Ovary (tissue), 9 donors: Measurements from ENCODE around the gene AIM2. TPM values are rescaled to one million over a fixed set of nuclear protein-coding genes. Genes with fewer than 3 reads are reported as not detected.
"Not testable (repeated sequence)": the region's sequence is repeated elsewhere in the genome, so short reads cannot be mapped to it uniquely, and the experiment has no call there.

ENCODE experiments used
- DNase-seq, 5 donors: peaks; one replicate each; pipeline ENCODE4 v3.0.0-alpha.2; 2019 to 2020
- H3K27ac ChIP-seq, 2 donors: fragments of 200-600 bp; one replicate each; pipeline versions ENCODE4 v1.5.1 to v1.8.0; 2019 to 2022
- H3K27me3 ChIP-seq: fragments of 200-600 bp; one replicate; pipeline ENCODE4 v1.8.0; 2022
- H3K36me3 ChIP-seq: fragments of 200-600 bp; sonication (generic); one replicate; pipeline ENCODE4 v1.5.1; 2019
- H3K4me1 ChIP-seq: one replicate; pipeline ENCODE4 v1.8.1; 2013; ENCODE audit warnings: mild to moderate bottlenecking, moderate library complexity; ENCODE audit not compliant: insufficient read depth
- H3K4me3 ChIP-seq: fragments of 200-600 bp; sonication (generic); one replicate; pipeline ENCODE4 v1.5.1; 2017
- H3K9me3 ChIP-seq, 2 donors: fragments of 200-600 bp in 1 of 2; sonication (generic) in 1 of 2; one replicate each; pipeline versions ENCODE4 v1.5.1 to v1.8.1; 2013 to 2019; ENCODE audit warnings: mild to moderate bottlenecking in 1 of 2, moderate library complexity in 1 of 2
- CTCF ChIP-seq, 3 donors: fragments of 450-650 bp in 2 of 3; fragments of 200-600 bp in 1 of 3; IDR thresholded peaks; one replicate each; pipeline versions ENCODE4 v1.5.1 to v1.8.0; 2016 to 2022; ENCODE audit warnings: antibody characterized with exemption in 3 of 3, mild to moderate bottlenecking in 1 of 3
- EP300 ChIP-seq: sonication (generic); formaldehyde crosslinking; IDR thresholded peaks from one replicate; pipeline ENCODE4 v1.6.1; 2017; ENCODE audit warnings: antibody characterized with exemption
- POLR2A ChIP-seq: fragments of 450-650 bp; IDR thresholded peaks from one replicate; pipeline ENCODE4 v1.6.1; 2017; ENCODE audit warnings: antibody characterized with exemption, mild to moderate bottlenecking, moderate library complexity
- WGBS, 3 donors: extraction: QIAGEN DNeasy Blood & Tissue Kit in 1 of 3; methylation state at CpG; one replicate each; pipeline versions ENCODE4 v1.1.5 to v1.1.7; 2013 to 2017; 5-methylcytosine and 5-hydroxymethylcytosine counted together
- intact Hi-C, 4 donors: fragments of 100-400 bp; cut with DNase I; formaldehyde crosslinking; loops; one replicate each; pipeline versions ENCODE4 v1.11.0 to v1.15.1; 2022 to 2023
- polyA plus RNA-seq, 2 donors: library from polyadenylated mRNA; stranded (reverse); fragments of 200-250 nt in 1 of 2; fragments of 350-450 nt in 1 of 2; fragmentation: Illumina TruSeq in 1 of 2; extraction: RNeasy Lipid Tissue Mini Kit (QIAGEN cat#74804) in 1 of 2; gene quantifications; one replicate each; pipeline ENCODE4 v1.2.3, GENCODE V29; 2013 to 2014
- total RNA-seq, 7 donors: library from RNA; depleted of rRNA in 2 of 7; stranded (reverse); fragments of >200 nt in 2 of 7; fragmentation: NEBNext Ultra II Directional in 3 of 7; extraction: Animal tissue kit (Norgen Biotek cat#: 25700) in 3 of 7; gene quantifications; one replicate each; pipeline versions ENCODE4 v1.1.0 to v1.2.4, GENCODE V29; 2016 to 2023
- donor health status: DM: no; HTN: no; CAD: no; lungs with moderate emphysema.
- donor health status: DM: no; HTN: no; CAD: no.
- donor health status: Bipolar disorder and iron deficiency.
- donor health status: DM: yes; HTN: yes; CAD: no.
- donor health status: DM: no; HTN: no; CAD: no.
- donor health status: DM: yes; HTN: yes; CAD: no.

AIM2 gene
- total and polyA plus RNA-seq, 9 donors: 0.20 to 0.95 (median 0.44) TPM; not detected in 5

DNA sequence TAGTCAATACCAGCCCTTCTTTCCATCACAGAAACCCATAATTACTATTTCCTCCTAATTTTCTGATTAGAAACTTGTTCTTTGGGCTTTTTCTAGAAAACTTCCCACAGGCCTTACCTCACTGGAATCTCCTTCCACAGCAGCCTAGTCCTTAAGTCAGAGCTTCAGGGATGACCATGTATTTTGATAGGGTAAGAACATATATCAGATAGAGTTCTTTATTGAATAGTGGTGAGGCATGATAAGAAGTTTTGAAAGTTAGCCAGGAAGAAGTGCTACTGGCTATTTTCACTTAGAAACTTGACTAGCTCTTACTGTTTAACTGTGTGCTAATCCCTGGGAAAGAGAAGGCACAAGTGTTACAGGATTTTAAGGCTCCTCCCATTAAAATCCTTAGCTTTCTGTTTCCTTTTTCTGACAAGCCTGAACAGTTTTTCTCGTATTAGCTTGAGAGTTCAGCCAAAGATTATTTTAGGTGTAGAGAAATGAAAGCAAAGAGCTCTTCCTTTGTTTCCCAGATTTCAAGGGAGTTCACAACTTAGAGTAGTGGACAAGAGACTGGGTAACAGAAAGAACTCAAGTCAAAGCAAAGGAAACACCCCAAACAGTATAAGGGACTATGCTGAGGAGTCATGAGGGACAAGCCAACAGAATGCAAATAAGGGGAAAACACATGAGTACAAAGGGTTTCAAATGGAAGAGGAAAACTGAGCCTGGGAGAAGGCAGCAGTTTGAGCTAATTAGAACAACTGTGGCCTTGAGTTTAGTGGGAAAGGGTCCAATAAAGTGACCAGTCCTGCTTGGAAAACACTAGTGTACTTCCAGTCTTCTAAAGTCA is 37.2 kb upstream of the AIM2 start:
- H3K4me3 ChIP-seq: no peak overlapping the region
- 2 to 7% (median 3%) methylated on average over 1 of the region's 1 CpG for WGBS, 3 donors
- H3K4me1 ChIP-seq: no peaks in the 10 kb centered on the region
- TF ChIP-seq CTCF (IDR thresholded peaks at IDR 0.05): no peak
- TF ChIP-seq POLR2A: no peak
- no peak for TF ChIP-seq EP300
- intact Hi-C loops: no loop called here
- H3K27ac ChIP-seq: no peak overlapping the region
- no peaks in the 10 kb centered on the region for H3K36me3 ChIP-seq
- H3K9me3 ChIP-seq: no peaks in the 10 kb centered on the region
- H3K27me3 ChIP-seq: no peaks in the 10 kb centered on the region
- DNase-seq: no peak

DNA sequence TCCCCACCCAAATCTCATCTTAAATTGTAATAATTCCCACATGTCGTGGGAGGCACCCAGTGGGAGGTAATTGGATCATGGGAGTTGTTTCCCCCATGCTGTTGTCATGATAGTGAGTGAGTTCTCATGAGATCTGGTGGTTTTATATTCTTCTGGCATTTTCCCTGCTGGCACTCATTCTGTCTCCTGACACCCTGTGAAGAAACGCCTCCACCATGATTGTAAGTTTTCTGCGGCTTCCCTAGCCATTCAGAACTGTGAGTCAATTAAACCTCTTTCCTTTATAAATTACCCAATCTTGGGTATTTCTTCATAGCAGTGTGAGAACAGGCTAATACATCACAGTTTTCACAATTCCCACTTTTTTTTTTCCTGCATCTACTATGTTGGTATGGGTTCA is 26.5 kb upstream of the AIM2 start:
- H3K9me3 ChIP-seq, DNase-seq, H3K27ac ChIP-seq, H3K4me3 ChIP-seq, intact Hi-C loops, H3K27me3 ChIP-seq, H3K4me1 ChIP-seq, H3K36me3 ChIP-seq: not testable (repeated sequence)
- 75 to 80% (median 76%) methylated on average over 3 of the region's 3 CpGs for WGBS, 3 donors

DNA sequence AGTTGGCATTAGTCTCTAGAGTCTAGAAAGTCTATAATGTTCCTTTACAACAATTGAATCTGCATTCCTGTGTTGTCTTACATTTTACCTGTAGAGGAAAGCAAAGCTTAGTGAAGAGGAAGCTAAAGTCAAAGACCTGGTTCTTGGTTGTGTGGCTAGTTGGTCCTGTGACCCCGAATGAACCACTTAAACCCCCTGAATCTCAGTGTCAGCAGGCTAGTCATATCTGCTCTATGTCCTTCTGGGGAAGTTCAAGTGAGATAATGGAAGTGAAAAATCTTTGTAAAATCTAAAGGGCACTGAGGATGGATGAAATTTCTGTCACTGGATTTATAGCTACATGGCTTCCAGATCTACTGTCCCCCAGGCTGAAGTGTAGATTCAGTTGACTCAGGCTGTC is 24.0 kb upstream of the AIM2 start:
- 73 to 83% (median 81%) methylated on average over 1 of the region's 1 CpG for WGBS, 3 donors

DNA sequence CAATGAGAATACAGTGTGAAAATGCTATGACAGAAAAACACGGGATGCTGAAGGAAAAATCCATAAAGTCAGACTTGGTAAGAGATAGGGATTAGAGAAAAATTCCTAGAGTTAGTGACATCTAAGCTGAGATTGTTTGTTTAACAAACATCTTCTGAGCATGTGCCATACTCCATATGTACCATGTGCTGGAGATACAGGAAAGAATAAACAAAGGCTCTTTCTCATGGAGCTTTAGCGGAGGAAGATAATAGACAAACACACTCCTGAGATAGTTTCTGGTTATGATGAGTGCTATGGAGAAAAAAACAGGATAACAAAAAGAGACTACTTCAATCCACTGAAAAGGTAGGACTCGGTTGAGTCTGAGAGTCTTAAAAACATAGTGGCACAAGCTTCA is 22.0 kb upstream of the AIM2 start:
- Histone ChIP-seq H3K27me3 (no peaks in the 10 kb centered on the region), H3K36me3 (no peaks in the 10 kb centered on the region), H3K9me3 (no peaks in the 10 kb centered on the region), H3K27ac (no peak overlapping the region), H3K4me1 (no peaks in the 10 kb centered on the region), H3K4me3 (no peak overlapping the region)
- TF ChIP-seq POLR2A (no peak), CTCF (IDR thresholded peaks at IDR 0.05) (no peak), EP300 (no peak)
- intact Hi-C loops: no loop called here
- no peak for DNase-seq
- 57 to 82% (median 59%) methylated on average over 3 of the region's 3 CpGs for WGBS, 3 donors

More for the DNA sequence above, 24.0 kb upstream of the AIM2 start:
- no peaks in the 10 kb centered on the region for H3K9me3 ChIP-seq
- no peaks in the 10 kb centered on the region for H3K4me1 ChIP-seq
- no peak for TF ChIP-seq CTCF (IDR thresholded peaks at IDR 0.05)
- TF ChIP-seq POLR2A: no peak
- TF ChIP-seq EP300: no peak
- no peak overlapping the region for H3K27ac ChIP-seq
- H3K27me3 ChIP-seq: no peaks in the 10 kb centered on the region
- no peak for DNase-seq
- intact Hi-C loops: no loop called here
- H3K4me3 ChIP-seq: no peak overlapping the region
- no peaks in the 10 kb centered on the region for H3K36me3 ChIP-seq

DNA sequence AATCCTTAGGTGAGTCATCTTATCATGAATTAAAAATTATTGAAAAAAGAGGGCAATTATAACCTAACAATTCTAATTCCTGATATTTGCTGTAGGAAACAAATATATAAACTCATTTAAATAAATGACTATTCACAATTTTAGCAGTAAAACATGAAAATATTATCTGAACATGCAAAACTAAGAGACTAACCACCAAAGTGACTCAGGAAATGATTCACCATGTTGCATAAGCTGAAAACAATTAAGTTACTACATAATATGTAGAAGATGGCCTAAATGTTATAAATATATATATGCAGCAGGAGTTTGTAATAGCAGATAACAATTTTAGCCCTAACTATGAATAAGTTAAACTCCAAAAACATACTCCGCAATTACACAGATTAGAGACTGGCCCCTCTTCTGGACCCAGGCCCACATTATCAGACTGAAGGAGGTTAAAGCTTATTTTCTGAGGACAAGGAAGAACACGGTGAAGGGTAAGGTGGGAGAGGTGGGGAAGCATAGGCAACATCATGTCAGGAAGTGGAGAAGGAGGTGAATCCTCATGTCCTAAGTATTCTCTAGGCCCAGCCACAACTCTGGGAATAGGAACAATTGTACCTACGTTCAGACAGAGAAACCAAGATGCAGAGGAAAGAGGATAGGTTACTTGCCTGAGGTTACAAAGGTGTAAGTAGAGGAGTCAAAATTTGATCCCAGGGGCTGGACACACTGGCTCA is 15.6 kb upstream of the AIM2 start:
- no peak overlapping the region for H3K27ac ChIP-seq
- no peak for DNase-seq
- H3K36me3 ChIP-seq: no peaks in the 10 kb centered on the region
- H3K9me3 ChIP-seq: no peaks in the 10 kb centered on the region
- H3K4me3 ChIP-seq: no peak overlapping the region
- H3K27me3 ChIP-seq: no peaks in the 10 kb centered on the region
- H3K4me1 ChIP-seq: no peaks in the 10 kb centered on the region
- 50 to 63% (median 50%) methylated on average over 3 of the region's 3 CpGs for WGBS, 3 donors
- TF ChIP-seq POLR2A (no peak), EP300 (no peak), CTCF (IDR thresholded peaks at IDR 0.05) (no peak)
- intact Hi-C loops: no loop called here
